HuH-7 (cell line): ENCODE data around the gene CRYGB.

Experiments
- DNase-seq: peaks from one replicate; pipeline ENCODE4 v3.0.0; 2011; ENCODE audit warnings: low spot score

Gene CRYGB

GRCh38 chr2:208146006-208146405 is at the start of gene CRYGB:
TSS of gene CRYGB (minus strand) at chr2:208146158. CDS start at chr2:208146120, 38 bp downstream.
- no peak for DNase-seq

GRCh38 chr2:208195531-208195930 is 49.6 kb upstream of the CRYGB start:
- no peak for DNase-seq

GRCh38 chr2:208192611-208193236 is 46.8 kb upstream of the CRYGB start:
- no peak for DNase-seq

- no peak for DNase-seq
These were observed 44.0 kb upstream of the CRYGB start, which contains the start of gene C2orf80 for GRCh38 chr2:208189810-208190503. TSS of gene C2orf80 (minus strand) at chr2:208190030. CDS start at chr2:208186986, 3,044 bp downstream.

GRCh38 chr2:208189069-208189809 is 43.3 kb upstream of the CRYGB start:
- no peak for DNase-seq

GRCh38 chr2:208186893-208187292 is 40.9 kb upstream of the CRYGB start:
- no peak for DNase-seq

GRCh38 chr2:208186465-208186864 is 40.5 kb upstream of the CRYGB start:
- DNase-seq = no peak

GRCh38 chr2:208183972-208184705 is 38.2 kb upstream of the CRYGB start:
- DNase-seq = no peak

- no peak for DNase-seq
These were observed 37.6 kb upstream of the CRYGB start for GRCh38 chr2:208183526-208183925.

- no peak for DNase-seq
These were observed 36.9 kb upstream of the CRYGB start for GRCh38 chr2:208182835-208183234.

- DNase-seq = peak; percentile 47
These were observed 33.2 kb upstream of the CRYGB start for GRCh38 chr2:208179028-208179609.

- no peak for DNase-seq
These were observed 29.8 kb upstream of the CRYGB start for GRCh38 chr2:208175840-208176153.

- peak; percentile 78 for DNase-seq
These were observed 29.3 kb upstream of the CRYGB start for GRCh38 chr2:208175069-208175839.

- DNase-seq = no peak
These were observed 28.2 kb upstream of the CRYGB start for GRCh38 chr2:208174144-208174543.

- no peak for DNase-seq
These were observed 26.2 kb upstream of the CRYGB start for GRCh38 chr2:208172125-208172524.

GRCh38 chr2:208164951-208165755 is 19.2 kb upstream of the CRYGB start:
- no peak for DNase-seq

- DNase-seq = no peak
These were observed 17.5 kb upstream of the CRYGB start, which contains the start of gene CRYGA for GRCh38 chr2:208163489-208163888. TSS of gene CRYGA (minus strand) at chr2:208163589. CDS start at chr2:208163556, 33 bp downstream.

GRCh38 chr2:208156439-208156838 is 10.5 kb upstream of the CRYGB start:
- no peak for DNase-seq

GRCh38 chr2:208153156-208153555 is 7.2 kb upstream of the CRYGB start:
- DNase-seq = no peak

GRCh38 chr2:208150956-208151355 is 5.0 kb upstream of the CRYGB start:
- no peak for DNase-seq
